ENCODE data around the gene GALNT2.

The GALNT2 gene

DNA sequence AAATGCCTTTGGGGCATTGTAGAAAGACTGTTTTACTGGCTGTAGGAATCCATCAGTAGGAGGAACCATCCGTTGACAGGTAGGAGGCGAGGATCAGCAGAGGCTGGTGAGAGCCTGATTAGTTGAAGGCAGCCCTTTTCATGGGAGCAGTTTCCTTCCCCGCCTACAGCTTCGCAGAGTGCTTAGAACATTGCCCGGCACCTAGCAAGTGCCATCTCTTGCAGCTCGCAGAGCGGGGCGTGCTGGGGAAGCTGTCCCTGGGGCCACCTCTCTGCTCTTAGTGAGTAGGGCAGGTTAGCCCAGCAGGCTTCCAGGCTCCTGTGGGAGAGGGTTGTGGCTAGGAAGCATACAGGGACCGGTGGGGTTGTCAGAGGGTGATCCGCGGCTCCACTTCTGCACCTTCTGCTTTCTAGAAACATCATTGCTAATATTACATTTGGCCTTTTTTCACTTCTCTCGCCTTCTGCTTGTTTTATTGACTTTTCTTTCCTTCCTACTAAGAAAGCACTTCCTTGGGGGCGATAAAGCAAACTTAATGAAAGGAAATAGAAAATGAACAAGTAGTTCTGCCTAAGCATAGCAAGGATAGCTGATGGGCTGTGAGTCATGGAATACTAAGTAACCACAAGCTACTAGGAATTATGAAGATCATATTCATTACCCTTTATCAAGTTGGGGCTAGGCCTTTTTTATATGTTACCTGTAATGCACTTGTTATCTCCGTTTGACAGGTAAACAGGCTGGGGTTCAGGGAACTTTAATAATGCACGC, 176.7 kb downstream of the GALNT2 start:
- DNase-seq = no peak

DNA sequence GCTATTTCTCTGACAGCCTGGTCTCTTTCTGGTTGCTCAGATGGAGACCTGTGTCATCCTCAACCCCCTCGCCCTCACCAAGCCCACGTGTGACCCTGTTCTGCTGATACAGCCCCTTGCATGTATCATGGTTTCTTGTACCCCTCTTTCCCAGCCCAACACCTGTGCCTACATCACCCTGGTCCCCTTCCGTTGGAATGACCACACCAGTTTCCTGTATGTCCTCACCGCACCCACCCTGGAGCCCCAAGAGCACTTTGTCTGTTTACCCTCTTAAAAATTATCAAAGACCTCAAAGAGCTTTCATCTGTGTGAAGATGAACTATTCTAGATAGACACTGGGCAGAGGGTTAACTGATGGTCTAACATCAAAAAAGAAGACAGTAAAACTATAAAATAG, 179.5 kb downstream of the GALNT2 start:
- no peak for DNase-seq

DNA sequence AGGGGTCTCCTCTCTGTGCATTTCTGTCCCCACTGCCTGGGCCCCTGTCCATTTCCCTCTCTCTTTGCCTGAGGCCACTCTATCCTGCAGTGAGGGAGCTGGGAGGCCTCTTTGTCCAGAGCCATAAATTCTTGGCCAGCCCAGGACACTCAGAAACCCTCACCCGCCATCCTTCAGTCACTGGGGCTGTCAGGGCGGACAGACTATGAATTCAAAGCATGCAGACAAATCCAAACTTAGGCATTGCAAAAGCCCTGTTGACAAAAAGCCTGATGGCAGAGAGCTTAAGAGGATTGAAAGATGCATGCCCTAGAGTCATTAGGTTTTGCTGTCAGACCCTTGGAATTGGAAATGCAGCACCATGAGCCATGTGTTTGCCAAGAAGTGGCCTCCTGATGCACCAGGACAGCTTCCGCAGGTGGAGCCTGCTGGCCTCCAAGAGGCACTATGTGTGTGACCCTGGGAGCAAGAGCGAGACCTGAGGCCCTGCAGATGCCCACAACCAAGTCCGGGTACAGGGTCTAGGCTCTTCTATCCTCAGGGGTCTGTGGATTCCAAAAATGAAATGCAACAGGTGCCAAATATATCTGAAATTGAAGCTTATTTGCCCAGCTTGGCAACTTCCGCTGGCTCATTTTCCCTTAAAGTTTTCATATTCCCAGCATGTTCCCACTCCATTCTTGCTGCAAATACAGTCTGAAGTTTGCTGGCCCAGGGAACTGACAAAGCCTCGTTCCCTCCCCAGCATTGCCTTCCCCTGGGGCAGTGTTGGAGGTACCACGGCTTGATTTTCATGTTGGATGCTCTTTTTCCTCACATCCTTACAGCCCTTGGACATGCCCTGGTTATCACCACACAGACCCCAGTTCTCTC, 181.2 kb downstream of the GALNT2 start:
- no peak for DNase-seq

DNA sequence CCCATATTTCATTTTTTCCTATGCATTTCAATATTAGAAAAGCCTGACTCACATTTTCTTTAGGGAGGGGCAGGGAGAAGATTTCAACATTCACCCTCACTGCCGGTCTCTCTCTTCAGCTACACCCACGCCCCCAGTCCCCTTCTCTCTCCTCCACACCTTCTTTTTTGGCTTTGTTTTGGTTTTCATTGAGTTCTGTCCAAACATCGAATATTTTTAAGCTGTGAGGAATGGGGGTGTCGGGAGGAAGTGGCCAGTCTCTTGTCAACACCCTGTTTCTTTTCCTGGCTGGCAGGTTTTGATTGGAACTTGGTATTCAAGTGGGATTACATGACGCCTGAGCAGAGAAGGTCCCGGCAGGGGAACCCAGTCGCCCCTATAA, 181.8 kb downstream of the GALNT2 start:
- DNase-seq = no peak

DNA sequence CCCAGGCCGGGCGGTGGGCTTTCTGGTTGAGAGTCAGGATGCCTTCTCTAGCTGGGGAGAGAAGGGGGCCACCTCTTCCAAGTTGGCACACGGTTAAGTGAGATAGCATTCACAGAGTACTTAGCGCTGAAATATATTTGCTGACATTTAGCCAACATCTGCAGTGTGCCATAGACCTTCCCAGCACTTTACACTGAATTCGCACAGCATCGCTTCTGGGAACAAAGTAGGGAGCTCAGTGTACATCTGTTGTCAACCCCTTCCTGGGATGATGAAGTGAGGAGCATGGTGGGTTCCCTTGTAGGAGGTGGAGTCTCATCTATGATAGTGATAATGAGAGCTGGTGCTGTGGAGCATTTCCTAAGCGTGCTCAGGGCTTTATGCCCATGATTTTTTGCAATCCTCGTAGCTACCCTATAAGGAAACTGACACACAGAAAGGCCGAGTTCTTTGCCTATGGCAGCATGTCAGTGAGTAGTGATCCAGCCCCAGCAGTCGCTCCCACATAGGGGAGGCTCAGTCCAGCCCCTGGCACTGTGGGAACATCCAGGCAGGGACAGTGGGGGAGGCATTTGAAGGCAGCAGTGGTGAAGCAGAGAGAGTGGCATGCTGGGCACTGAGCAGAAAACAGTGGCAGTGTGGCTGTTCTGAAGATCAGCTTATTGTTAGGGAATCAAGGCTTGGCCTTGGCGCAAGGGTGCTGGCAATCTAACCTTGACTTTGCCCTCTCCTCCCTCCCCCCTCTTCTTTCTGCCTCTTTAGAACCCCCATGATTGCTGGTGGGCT, 182.8 kb downstream of the GALNT2 start:
- DNase-seq = no peak

DNA sequence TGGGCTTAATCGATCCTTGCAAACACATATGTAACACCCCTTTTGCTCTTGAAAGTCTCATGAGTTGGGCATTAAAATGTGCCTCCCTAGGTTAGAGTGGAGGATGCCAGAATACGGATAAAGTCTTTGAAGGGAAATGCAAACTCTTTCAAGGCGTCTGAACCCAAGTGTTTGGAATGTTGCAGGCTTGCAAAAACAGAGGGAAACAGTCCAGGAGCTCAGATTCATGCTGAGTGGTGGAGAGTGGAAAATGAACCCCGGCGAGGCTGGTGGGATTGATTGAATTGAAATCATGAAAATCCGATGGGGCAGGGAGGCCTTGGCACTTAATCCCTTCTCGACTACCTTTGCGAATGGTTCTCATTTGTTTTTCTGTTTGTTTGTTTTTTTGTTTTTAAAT, 183.6 kb downstream of the GALNT2 start:
- DNase-seq = no peak

DNA sequence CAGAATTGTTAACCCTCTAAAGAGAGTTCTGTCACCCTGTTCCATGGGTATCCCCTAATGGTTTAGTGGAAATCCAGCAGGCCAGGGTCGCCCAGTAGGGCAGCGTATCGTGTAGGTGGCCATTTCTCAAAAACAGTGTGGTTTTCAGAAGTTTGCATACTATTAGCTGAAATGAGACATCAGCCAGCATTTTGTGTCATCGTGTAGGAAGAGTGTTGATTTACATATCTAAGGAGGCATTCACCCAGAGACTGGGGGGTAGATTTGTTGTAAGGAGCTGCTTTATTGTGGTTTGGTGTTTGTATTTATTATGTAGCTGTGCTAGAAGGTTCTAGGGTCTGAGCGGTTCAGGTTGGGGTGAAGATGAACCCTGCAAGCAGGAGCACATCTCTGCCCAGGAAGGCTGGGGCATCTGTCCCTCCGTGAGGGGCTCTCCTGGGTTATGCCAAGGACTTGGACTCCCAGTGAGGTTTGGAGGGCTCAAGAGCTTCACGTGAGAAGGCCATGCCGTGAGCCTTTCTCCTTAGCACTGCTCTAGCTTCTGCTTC, 184.7 kb downstream of the GALNT2 start:
- no peak for DNase-seq

DNA sequence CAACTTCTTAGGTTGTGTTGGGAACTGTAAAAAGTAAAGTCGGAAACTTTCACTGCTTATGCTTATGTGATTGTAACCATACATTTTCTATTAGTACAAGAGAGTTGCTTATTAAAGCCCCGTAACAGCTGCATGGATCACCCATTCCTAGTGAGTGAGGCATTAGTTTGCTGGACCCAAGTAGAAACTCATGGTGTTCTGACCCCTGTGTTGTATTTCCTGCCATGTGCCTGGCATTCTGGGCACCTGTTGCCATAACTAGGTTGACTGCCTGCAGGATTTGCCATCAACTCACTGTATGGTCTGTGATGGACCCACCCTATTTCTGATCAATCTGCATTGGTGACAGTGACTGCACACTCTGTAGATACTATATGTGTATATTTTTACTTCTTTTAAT, 186.1 kb downstream of the GALNT2 start:
- no peak for DNase-seq

DNA sequence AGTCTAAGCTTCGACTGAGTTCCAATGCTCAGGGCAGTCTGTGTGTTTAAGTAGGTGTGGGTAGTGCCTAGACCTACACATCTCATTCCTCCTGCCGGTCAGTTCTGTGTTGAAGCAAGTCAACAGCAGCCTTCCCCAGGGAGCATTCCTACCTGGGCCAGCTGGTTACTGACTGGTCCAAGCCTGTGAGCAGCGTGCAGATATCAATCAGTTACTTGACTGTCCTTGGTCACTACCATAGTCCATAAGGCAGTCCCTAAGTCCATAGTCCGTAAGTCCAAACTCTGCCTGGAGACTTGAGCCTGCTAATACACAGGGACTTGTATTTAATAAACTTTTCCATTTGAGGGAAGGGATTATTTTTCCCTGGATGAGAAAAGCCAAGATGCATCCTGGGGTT, 187.2 kb downstream of the GALNT2 start:
- DNase-seq = no peak

DNA sequence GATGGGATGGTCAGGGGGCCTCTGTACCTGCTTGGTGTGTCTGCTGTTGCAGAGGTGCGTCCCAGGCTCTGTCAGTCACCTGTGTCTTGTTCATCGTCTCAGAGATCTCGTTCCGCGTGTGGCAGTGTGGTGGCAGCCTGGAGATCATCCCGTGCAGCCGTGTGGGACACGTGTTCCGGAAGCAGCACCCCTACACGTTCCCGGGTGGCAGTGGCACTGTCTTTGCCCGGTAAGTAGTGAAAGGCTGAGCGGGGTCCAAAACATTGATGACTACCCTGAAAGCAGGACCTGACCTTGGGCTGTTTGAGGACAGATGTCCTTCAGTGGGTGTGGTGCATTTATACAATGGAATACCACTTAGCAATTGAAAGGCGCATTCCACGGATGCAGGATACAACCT, 188.1 kb downstream of the GALNT2 start:
- DNase-seq = no peak

DNA sequence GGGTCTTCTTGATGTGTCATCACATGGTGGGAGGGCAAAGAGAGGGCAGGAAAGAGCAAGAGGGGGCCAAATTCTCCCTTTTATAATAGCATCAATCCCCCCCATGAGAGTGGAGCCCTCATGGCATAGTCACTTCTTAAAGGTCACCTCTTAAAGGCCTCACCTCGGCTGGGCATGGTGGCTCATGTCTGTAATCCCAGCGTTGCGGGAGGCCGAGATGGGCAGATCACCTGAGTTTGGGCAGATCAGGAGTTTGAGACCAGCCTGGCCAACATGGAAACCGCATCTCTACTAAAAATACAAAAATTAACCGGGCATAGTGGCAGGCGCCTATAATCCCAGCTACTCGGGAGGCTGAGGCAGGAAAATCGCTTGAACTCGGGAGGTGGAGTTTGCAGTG, 189.0 kb downstream of the GALNT2 start:
- no peak for DNase-seq

DNA sequence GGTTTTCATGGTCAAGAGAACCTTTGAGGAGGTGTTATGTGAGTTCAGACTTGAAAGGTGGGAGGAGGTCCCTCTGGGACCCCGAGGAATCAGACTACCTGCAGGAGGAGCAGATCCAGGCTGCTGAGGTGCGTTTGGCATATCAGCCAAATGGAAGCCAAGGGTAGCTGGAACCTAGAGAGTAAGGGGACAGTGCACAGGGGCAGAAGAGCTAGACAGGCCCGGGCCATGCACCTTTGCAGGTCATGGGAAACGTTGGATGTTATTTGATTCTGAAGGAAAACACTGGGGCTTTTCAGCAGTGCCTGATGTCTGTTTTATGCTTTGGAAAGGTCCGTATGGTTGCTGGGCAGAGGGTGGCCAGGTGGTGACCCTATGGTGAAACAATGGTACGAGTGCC, 189.9 kb downstream of the GALNT2 start:
- DNase-seq = no peak

DNA sequence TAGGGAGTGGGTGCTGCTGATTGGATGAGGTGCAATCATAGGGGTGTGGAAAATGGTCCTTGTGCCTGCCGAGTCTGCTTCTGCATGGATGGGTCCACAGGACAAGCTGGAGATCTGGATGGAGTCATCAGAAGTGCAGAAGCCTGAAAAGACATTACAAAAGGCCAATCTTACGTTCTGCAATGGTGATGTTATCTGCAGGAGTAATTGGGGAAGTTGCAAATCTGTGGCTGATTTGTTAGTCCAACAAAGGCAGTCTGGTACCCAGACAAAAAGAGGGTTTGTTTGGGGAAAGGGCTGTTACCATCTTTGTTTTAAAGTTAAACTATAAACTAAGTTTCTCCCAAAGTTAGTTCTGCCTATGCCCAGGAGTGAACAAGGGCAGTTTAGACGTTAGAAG, 192.6 kb downstream of the GALNT2 start:
- no peak for DNase-seq

DNA sequence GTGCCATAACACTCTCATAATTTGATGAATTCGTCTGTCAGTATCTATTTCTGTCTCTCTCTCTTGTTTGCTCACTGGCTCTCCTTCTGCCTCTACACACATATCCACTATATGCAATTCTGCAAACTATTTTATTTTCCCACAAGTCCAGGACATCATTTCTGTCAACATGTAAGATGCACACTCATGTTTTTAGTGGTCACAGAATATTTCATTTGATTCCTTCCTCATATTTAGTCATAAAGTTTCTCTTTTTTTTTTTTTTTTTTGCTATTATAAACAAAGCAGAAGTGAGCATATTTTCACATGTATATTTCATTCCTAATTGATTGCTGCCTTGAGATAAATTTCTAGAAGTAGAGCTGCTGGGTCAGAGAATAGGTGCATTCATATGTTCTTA, 193.8 kb downstream of the GALNT2 start:
- no peak for DNase-seq

DNA sequence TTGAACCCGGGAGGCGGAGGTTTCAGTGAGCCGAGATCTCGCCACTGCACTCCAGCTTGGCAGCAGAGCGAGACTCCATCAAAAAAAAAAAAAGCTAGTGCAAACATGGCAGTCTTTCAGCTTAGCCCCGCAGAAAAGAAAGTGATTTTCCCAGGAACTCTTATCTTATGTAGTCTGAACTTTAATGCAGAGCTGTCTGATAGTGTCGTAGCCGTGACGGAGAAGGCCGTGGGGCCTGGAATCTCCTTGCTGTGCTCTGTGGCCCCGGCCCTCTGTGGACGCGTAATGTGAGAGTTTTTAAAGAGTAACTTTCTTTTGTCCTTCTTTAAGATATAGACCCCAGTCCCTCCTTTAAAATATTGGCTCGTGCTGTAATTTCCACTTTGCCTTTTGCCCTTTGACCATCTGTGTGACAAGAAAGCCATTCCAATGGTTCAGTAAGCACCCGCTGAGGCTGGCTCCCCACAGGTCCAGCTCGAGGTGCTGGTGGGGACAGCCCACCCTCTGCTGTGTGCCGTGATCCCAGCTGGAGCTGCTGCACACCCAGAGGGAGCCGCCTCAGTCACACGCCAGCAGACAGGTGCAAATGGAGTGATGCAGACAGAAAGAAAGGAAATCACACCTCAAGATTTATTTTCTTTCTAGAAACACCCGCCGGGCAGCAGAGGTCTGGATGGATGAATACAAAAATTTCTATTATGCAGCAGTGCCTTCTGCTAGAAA, 195.1 kb downstream of the GALNT2 start:
- DNase-seq = no peak

DNA sequence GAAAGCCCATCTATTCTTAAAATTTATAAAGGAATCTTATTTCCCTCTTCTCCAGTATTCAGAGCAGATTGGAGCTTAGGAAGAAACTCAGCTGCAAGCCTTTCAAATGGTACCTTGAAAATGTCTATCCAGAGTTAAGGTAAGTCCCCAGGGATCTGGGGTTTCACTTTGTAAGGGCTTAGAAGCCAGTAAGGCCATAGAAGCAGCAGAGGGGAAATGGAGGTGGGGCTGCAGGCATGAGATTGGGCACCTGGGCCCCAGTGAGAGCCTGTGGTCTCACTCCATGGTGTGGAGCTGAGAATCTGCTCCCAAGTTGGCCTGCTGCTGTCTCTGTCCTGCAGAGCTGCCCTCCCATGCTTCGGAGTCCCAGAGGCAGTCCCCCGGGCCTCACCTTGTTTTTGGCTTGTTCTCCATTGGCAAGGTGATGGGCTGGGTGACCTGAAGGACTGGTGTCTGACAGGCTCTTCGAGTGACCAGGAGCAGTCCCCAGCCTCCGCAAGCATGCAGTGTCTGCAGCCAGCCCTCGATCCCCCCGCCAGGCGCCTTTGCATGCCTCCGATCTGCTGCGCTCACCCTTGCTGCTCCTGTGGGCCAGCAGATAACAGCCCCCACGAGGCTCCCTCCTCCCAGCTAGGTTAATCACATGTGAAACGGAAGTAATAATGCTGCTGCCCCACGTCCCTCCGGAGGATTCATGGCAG, 196.0 kb downstream of the GALNT2 start:
- DNase-seq = no peak

DNA sequence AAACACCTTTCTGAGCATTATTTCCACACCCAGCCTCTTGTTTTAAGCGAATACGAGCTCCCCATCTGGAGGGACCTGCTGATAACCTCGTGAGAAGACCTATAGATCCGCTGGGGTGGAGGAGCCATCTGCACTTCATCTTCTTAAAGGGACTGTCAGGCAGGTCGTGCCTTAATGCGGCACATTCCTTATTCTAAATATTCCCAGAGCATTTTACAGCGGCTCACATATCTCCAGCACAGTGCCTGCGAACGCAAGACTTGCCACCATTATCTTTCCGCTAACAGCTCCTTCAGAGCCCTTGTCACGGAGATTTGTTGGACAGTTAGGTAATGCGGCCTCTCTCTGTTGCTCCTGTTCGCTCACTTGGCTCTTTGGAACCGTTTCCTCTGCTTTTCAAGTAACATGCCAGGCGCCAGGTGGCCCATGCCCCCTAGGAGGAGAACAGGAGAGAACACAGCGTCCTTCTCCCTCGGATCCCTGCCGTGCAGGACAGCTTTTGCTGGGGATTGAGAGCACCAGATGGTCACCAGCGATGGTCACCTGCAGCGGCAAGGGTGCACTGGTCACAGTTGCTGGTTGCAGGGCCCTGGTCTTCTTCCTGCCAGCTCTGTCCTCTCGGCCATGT, 196.6 kb downstream of the GALNT2 start:
- DNase-seq = no peak

DNA sequence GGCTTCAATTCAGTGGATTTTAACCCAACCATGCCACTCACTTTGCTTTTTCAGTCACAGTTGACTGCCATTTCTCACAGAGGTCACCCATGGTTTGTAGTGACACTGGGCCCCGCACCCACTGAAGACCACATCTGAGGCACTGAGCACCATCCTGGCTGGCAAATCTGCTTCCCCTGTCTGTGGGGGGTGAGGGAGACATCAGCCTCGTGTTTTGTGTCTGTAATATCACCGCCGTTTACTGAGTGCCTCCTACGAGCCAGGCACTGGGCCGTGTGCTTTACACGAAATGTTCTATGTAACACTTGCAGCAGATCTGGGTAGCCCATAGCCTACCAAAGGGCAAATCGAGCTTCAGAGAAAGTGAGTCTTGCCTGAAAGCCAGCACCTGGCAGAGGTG, 197.3 kb downstream of the GALNT2 start:
- no peak for DNase-seq

DNA sequence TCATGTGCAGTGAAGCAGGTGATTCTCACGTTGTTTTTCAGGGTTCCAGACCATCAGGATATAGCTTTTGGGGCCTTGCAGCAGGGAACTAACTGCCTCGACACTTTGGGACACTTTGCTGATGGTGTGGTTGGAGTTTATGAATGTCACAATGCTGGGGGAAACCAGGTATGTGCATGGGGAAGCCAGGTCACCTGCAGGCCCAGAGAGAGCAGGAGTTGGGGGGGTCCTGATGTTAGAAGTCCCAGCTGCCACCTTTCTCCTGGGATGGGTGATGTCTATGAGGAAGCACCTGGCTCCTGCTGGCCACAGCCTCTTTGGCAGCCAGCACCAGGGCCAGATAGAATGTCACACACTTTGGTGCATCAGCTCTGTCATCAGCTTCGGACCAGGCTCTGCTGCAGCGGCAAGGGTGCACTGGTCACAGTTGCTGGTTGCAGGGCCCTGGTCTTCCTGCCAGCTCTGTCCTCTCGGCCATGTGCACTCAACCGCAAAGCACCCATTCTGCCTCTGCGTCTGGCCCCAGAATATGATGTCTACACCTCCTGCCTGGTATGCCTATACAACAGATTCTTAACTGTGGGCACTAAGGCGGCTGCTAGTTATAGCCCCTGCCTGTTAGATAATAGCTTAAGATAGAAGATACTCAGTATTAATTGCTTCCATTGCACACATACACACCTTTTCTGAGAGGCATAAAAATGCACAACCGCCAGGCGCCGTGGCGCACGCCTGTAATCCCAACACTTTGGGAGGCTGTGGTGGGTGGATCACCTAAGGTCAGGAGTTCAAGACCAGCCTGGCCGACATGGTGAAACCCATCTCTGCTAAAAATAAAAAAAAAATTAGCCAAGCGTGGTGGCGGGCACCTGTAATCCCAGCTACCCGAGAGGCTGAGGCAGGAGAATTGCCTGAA, 198.4 kb downstream of the GALNT2 start:
- DNase-seq = no peak

DNA sequence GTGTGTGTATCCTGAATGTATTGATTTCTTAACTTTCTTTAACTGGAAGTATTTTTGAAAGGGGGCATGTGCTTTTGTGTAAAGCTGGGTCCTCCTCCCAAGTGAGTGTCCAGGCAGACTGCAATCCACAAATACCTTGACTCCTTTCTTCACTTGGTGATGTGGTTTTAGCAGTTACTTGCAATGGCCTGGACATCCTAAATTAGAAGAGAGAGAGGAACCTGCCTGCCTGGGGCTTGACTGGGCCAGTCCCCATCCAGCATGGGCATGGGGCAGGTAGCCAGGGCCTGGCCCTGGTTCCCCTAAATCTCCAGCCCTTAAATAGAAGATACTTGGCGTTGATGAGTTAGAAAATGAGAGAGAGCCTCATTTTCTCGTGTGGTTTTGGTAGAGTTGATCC, 199.4 kb downstream of the GALNT2 start:
- DNase-seq = no peak
